DMS 273 (cell line): ENCODE results near the gene HTRA3.

ENCODE experiments used
- DNase-seq: peaks from one replicate; lab custom pipeline; 2025; ENCODE audit not compliant: unreplicated experiment; lab: John Stamatoyannopoulos, UW

HTRA3 gene

DNA sequence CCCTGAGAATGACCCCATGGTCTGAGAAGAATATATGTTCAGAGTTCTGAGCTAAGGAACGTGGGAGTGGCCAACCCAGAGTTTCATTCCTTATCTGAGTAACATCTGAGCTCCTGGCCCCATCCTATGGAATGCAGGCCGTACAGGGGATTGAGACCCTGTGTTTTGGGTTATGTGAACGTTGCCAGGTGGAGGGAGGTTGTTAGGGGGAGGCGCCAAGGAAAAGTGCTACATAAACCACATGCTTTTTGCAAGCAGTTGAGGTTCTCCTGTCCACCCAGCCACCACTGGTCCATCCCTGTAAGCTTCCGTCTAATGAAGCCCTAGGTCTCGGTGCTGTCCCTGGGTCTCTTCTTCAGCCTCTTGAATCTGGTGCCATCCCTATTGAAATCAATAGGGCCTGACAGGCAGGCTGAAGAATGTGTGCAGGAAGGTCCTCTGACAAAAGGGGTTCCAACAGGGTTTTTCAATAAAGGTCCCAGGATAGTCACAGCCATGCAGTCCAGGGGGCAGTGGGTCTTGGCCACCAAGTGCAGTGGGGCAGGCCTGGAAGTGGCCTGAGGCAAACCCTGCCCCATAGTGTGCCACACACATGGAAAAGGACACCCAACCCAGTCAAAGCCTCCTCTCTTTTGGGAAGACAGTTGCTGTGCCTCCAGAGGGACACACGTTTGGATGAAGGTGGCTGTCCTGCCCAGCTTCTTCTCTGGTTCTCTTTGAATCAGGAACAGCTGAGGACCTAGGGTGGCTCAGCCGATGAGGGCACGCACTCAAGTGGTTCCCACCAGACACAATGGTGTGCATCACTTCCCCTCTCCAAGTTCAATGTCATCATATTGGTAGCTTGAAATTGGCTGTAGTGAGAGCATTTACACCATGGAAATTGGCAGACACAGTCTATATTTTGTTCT, 53.5 kb downstream of the HTRA3 start:
- no peak for DNase-seq

DNA sequence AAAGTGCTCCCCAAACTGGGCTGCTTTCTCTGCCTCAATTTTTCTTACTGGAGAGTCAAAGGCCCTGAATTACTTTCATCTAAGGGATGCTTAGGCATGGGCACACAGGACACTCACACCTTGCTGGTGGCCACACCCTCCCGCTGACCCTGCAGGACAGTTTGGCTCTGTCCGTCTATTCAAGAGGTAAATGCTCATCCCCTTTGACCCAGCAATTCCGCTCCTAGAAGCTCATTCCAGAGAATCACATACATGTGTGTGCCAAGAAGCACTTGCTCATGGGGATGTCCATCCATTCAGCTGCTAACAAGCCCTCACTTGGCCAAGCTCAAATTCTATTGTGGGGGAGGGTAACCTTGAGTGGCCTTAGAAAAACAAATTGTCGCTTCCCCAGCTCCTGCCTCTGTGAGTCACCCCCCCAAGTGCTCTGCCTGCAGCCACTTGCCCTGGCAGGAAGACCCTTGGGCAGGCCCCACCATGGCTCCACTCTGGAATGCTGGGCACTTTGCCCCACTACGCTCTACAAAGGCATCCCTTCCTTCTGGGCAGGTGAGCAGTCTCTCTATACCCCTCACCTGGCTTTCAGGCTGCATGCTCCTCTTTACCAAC, 54.5 kb downstream of the HTRA3 start:
- no peak for DNase-seq

DNA sequence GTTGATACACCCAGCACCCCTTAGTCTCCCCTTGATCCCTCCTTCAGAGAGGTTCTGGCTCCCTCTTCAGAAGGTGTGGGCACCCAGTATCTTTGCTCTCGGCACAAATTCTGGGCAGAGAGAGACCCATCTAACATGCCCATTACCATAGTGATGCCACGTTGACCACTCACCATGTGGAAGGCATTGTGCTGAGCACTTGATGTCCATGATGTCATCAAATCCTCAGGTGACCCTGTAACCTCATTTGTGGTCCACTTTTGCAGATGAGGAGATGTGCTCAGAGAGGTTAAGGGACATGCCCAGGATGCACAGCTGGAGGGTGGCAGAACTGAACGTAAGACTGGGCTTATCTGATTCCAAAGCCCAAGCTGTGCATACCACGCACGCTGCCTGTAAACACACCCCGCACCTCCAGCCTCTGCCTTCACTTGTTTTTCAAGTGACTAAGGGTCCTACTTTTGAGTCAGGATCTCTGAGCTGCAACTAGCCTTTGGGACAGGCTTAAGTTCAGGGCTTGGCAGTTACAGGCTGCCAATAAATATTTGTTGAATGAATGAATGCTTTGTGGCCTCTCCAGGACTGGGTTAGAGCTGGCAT, 55.2 kb downstream of the HTRA3 start:
- no peak for DNase-seq

DNA sequence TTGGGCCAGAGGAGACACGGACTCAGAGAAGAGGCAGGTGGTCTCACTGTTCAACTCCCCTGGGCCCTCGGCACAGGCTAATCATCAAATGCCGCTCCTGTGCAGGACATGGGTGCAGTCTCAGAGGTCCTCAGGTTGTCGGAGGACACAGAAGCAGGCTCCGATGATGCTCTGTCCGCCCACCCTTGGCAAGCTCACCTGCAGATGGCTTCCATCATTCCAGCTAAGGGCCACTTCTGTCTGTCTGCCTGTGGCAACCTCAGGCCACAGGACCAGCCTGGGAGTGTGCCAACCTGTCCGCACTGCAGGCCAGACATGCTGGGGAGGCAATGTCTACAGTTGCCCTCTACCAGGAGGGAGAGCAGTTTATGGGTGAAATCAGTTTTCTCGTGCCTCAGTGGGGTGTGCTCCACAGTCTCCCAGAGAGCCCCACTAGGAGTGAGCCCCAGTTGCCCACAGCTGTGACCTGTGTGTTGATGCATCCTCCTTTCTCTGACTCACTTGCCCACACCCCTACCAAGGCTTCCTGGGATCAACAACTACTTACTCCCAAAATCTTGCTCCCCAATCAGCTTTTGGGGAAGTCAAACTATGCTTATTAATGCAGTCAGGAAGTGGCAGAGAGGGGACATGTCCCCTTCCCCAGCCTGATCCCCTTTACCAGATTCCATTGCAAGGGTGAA, 55.9 kb downstream of the HTRA3 start:
- DNase-seq: no peak

DNA sequence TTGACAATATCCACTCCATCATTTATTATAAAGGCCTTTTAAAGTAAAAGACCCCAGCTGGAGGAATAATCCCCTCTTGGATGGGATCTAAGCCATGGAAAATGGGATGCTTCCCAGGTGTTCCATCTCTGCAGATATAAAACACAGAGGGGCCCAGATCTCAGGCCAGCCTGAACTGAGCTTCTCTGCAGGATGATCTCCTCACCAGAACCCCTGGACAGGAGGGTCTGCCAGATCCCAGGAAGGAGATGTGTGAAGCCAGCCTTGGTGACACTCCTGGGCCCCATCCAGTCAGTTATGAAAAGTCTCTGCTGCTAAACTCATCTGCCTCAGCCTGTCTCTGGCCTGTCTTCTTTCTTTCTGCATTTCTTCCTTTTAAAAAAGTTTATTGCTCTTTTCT, 56.7 kb downstream of the HTRA3 start:
- DNase-seq: no peak

DNA sequence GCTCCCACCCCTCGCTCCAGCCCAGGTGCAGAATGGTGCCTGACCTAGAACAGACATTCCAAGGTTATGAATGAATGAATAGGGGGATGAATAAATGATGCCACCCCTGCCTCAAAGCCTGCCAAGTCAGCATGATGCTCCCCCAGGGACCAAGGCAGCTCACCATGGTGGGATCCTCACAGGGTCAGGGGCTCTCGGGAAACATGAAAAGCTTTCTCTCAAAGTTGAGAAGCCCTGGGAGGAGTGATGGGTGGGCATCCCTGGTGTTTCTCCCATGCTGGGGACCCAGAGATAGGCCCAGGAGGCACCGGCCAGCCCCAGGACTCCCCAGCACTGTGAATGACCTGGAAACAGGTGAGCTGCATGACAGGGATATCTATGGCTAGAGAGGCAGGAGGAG, 58.9 kb downstream of the HTRA3 start:
- DNase-seq: no peak

DNA sequence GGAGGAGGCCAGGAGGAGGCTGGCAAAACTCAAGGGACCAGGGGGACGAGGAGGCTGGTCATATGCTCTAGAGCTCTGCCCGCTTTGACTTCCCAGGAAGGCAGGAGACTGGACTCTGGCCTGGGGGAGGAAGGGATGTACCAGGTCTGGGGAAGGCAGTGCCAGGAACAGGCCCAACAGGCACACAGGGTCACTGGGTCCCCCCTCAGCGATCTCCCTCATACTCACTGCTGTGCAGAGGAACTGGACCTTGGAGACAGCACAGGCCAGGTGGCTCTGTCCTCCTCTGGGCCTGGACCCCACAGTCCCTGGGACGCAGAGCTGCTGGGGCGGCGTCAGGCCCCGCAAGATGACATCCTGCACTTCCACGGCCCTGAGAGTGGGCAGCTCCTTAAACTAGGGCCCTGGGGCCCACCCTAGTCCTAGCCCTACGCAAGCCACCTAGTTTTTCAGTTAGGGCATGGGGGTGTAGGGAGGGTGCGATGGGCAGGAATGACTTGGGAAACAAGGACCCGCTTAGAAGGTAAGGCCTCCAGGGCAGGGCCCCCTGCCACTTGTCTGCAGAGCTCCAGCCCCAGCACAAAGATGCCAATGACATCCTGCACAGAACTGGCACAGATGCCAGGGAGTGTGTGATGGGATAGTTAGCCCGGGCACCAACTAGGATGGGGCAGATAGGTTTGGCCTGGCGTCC, 59.5 kb downstream of the HTRA3 start:
- no peak for DNase-seq

DNA sequence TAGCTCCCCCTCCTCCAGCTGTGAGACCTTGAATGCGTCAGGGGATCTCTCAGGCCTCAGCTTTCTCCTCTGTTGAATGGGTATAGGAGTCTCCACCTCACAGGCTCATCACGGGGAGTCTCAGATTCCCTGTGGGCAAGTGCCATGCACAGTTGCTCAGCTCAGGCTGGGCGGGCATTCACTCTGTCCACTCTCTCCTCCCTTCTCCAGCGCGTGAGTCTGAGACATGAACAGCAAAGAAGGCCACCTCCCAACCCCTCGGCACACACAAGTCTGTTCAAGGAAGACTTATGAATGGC, 60.0 kb downstream of the HTRA3 start:
- DNase-seq: no peak

DNA sequence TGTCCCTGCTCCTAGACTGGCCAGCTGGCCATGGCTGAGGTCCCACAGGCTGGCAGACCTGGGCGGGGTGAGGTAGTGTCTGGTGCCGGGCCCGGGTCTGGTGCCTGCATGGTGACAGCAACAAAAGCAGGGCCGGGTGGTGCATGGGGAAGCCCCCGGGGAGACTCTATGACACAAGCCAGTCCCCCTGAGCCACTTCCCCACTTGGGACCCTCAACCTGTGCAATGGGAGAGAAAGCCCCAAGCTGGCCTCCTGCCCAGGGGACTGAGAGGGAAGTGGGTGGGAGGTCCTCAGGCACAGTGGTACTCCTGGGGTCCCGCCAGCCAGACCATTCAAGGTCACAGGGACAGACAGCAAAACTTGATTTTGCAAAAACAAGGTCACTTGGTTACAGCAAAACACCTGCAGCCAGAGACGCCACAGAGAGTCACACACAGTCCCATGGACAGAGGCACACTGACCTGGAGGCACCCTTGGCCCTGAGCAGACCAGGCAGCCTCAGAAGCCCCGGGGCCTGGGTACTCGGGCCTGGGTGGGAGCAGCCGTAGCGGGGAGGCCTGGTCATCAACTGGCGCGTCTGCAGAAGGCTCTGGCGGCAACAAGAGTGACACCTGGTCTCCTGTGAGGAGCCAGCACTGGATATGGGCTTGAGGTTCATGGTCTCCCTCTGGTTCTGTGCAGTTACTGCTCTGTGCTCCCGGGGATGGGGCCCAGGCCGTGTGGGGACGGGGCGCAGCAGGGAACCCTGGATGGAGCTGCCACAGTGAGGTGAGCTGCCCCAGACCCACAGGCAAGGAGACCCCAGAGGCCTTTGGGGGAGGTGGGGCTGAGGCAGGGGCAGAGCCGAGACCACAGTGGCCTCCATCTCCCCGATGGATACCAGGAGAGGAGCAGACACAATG, 60.6 kb downstream of the HTRA3 start:
- no peak for DNase-seq

DNA sequence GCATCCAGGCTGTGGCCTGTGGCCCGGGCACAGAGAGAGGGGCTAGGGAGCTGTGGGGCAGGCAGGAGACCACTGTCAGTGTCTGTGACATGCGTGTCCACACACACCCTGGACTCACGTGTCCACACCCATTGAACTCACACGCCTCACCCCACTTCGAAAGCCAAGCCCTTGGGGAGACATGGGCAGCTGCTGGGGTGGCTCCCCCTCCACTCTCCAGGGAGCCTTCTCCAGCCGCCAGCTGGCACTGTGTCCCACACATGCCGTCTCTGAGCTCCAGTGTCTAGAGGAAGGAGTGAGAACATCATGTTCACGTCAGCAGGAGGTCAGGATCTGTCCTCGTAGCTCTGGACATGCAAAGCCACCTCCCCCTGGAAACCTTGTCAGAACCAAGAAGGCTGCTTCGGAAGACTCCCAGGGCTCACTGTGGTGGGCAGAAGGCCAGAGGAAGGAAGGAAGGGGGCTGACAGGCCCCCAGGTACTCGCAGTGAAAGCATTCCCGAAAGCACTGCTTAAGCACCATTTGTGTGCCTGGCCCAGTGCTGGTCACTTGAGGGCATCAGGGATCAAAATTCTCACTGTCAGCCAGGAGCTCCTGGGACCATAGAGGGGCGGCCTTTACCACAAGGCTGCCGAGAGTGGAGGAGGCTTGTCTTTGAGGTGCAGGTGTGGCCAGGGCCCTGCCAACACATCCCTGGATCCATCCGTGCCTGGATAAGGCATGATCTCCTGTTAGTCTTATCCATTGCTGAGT, 61.4 kb downstream of the HTRA3 start:
- peak; percentile 15 for DNase-seq

DNA sequence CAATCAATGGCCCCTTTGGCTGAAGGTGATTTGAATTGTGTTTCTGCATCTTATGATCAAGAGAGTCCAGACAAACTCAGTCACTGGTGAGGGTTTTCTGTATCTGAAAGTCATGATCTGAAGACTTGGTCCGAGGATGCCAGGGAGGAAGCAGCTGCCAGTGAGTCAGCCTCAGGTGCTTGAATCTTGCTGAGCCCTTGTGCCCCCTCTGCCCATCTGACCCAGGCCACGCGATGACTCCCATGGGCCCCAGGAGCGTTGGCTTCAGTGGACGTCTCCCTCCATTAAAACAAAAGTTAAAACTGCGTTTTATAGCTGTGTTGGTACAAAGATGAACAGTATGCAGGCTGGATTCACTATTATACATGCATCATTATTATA, 62.0 kb downstream of the HTRA3 start:
- DNase-seq: no peak

DNA sequence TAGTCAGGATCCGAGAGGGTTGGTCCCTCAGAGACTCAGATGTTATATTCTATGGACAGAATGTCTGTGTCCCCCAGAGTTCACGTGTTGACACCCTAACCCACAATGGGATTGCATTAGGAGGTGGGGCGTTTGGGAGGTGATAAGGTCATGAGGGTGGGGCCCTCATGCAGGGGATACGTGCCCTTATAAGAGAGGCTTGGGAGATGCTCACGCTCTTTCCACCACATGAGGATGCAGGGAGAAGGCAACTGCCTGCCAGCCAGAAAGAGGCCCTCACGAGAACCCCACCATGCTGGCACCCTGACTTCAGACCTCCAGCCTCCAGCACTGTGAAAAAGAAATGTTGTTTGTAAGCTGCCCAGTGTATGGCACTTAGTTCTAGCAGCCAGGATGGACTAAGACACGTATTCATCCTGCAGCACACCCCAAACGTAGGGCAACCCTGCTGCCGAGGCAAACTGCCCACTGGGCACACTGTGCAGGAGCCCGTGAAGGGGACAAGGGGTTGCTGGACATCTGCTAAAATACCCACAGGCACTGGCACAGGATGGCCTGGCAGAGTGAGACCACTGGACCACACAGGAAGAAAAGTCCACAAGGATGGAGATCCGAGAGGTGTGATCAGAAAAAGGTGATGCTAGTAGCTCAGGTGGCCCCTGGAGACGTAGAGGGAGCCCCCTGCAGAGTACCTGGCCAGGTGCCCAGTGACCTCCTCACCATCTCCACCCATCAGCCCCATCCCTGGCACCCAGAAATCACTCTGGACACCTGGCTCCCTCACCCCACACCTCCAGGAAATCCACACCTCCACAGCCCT, 62.7 kb downstream of the HTRA3 start:
- no peak for DNase-seq

DNA sequence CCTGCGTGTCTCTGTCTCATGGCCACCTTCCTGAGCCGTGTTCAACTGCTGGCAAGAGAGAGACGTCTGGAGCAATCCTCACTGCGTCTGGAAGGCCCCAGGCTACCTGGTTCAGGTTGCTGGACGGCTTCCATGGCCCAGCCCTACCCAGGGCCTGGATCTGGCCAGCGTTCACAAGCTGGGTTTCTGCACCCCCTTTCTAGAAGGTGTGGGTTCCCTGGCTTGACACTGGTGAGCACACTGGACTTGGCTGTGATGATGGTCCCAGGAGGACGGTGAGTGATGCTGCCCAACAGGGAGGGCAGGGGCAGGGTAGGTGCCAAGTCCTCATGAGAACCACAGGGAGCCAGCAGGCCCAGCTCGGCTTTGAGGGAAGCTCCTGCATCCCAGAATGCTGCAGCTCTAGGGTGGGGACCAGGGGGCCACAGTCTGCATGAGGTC, 63.4 kb downstream of the HTRA3 start:
- no peak for DNase-seq

DNA sequence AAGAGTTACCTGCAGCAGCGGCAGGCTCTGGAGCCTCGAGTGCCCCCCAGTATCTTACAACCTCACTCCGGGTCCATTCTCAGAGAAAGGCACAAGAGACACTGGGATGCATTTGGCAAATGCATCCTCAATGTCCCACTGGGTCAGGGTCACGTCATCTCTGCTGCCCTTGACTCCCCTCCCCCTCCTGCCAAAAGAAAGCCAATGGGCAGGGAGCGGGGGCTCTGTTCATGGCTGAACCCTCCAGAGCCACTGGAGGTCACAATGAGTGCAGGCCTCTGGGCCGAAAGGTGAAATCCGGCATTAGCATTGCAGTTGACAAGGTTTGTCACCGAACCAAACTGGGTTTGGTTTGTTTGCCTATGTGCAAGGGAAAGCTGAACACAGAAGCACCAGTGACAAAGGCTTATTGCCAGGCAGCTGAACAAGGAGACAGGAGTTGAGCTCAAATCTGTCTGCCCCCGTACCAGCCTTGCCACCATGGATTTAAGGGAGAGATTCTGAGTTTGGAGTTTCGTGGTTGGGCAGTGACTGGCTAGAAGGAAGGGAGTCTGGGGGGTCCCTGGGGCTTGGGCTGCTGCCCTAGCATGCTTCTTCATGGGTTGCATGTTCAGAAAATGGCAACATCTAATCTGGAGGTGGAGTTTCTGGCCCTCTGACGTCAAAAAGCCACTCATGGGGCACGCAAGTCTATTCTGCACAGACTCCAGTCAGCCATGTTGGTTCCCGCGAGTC, 64.3 kb downstream of the HTRA3 start:
- no peak for DNase-seq

DNA sequence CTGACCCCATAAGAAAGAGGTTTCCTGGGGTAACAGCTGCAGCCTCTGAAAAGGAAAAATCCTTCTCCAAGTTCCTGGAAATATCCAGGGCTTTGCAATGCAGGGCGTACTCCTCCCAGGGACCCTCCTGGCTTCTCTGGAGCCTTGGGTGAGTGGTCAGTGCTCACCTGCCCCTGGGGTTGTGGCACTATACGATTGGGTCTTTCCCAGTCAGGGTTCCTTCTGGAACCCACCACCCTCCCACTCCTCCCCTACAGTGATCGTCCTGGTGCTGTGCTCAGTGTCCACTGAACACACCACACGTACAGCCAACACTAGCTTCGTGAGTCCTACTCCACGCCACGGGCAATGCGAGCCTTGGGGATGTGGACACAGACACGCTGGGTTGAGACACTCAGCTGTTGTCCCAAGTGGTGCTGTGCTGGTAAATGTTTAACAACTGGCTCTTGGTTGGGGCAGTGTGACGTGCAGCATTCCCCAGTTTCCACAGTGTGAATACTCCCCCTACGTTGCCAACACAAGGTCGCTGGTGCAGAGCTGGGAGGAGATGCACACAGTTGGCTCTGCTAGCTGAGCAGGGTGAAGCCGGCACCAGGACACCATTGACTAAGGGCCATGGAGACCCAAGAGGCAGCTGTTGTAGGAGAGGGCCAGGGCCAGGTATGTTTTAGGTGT, 65.4 kb downstream of the HTRA3 start:
- DNase-seq: no peak

DNA sequence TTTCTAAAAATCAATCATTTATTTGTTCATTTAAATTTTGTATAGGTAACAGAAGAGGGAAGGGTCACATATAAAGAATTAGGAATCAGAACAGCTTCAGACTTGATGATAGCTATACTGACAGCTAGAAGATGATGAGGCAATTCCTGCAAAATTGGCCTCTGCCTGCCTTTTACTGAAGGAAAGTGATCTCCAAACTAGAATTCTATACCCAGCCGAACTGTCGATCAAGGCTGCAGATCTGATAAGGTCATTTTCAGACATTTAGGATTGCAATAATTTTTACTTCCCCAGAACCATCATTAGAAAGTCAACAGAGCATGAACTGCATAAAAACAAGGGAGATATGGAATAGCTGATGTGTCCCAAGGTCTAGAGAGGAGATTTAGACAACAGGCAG, 66.3 kb downstream of the HTRA3 start:
- no peak for DNase-seq

DNA sequence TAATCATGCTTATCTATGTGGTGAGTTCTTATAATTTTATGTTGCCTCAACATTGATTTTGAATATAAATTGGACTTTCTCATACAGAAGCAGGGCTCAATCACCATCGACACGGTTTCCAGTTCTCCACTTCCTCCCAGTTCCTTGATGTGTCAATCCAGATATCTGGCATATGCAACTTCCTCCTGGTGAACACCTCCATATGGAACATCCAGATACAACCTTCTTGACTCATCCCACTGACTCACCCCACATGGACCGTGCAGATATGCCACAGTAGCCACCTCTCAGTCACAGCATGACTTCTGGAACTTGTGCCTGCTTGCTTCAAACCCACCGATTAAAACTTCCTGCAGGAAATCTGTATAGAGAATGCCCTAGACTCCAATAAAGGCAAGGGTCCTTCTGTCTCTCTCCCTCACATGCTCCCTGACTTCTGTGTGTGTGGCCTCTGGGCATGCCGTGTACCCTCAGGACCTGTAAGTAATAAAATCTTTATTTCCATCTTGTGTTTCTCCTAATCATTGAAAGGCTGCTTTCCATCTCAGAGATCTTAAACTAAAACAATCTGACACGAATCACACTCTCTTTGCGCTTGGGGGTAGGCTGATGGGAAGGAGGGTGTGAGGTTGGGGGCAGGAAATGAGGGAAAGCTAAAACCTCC, 67.0 kb downstream of the HTRA3 start:
- DNase-seq: no peak
